Liver (tissue), 9 donors: ENCODE measurements around the gene FOXO1. TPM values are rescaled to one million over a fixed set of nuclear protein-coding genes. Genes with fewer than 3 reads are reported as not detected.

Experiments
- DNase-seq: peaks from one replicate; pipeline ENCODE4 v3.0.0-alpha.2; 2017; ENCODE audit warnings: low spot score
- H3K27ac ChIP-seq, 2 donors: one replicate each; pipeline ENCODE4 v1.7.0; 2013; ENCODE audit warnings: inconsistent platforms in 2 of 2, low read length in 2 of 2, control low read depth in 1 of 2, low read depth in 1 of 2, mild to moderate bottlenecking in 1 of 2
- H3K27me3 ChIP-seq, 4 donors: one replicate each; pipeline versions ENCODE4 v1.6.1 to v1.7.0; 2013; ENCODE audit warnings: low read length in 3 of 4, inconsistent platforms in 1 of 4, mild to moderate bottlenecking in 1 of 4, moderate library complexity in 1 of 4; ENCODE audit not compliant: control insufficient read depth in 4 of 4, insufficient read depth in 4 of 4
- H3K36me3 ChIP-seq, 4 donors: one replicate each; pipeline versions ENCODE4 v1.6.1 to v1.7.0; 2013; ENCODE audit warnings: low read length in 3 of 4, mild to moderate bottlenecking in 3 of 4, low read depth in 1 of 4, moderate library complexity in 1 of 4; ENCODE audit not compliant: control insufficient read depth in 4 of 4, insufficient read depth in 3 of 4
- H3K4me1 ChIP-seq, 4 donors: one replicate each; pipeline versions ENCODE4 v1.6.1 to v1.7.0; 2013; ENCODE audit warnings: low read length in 3 of 4, mild to moderate bottlenecking in 3 of 4, moderate library complexity in 1 of 4; ENCODE audit not compliant: control insufficient read depth in 4 of 4, insufficient read depth in 4 of 4
- H3K4me3 ChIP-seq, 3 donors: one replicate each; pipeline versions ENCODE4 v1.6.1 to v1.7.0; 2013; ENCODE audit warnings: low read length in 3 of 3, control low read depth in 1 of 3, low read depth in 1 of 3, mild to moderate bottlenecking in 1 of 3
- H3K9ac ChIP-seq, 2 donors: one replicate each; pipeline ENCODE4 v1.7.0; 2013; ENCODE audit warnings: low read length in 2 of 2, mild to moderate bottlenecking in 2 of 2, moderate library complexity in 2 of 2, control low read depth in 1 of 2, low read depth in 1 of 2
- H3K9me3 ChIP-seq, 4 donors: one replicate each; pipeline versions ENCODE4 v1.6.1 to v1.7.0; 2013; ENCODE audit warnings: low read length in 3 of 4; ENCODE audit not compliant: control insufficient read depth in 4 of 4
- ATF3 ChIP-seq: IDR thresholded peaks from 2 replicates; pipeline ENCODE4 v1.6.1; 2016; ENCODE audit warnings: antibody characterized with exemption
- CTCF ChIP-seq: fragments of 150-350 bp; IDR thresholded peaks from 2 replicates; pipeline ENCODE4 v1.5.1; 2017; ENCODE audit warnings: improper control_type of control experiment, low read depth, low read length; ENCODE audit not compliant: missing input control
- EGR1 ChIP-seq, 2 donors: IDR thresholded peaks; 2 replicates each; pipeline ENCODE4 v1.6.1; 2016 to 2018; ENCODE audit warnings: antibody characterized with exemption in 2 of 2, low read depth in 2 of 2
- FOXA1 ChIP-seq: IDR thresholded peaks from 2 replicates; pipeline ENCODE4 v1.6.1; 2016; ENCODE audit warnings: antibody characterized with exemption
- FOXA2 ChIP-seq: IDR thresholded peaks from 2 replicates; pipeline ENCODE4 v1.6.1; 2016; ENCODE audit warnings: antibody characterized with exemption
- GABPA ChIP-seq, 2 donors: IDR thresholded peaks in 1 of 2; conservative IDR thresholded peaks in 1 of 2; 2 replicates each; pipeline ENCODE4 v1.6.1; 2016; ENCODE audit warnings: antibody characterized with exemption in 2 of 2, mild to moderate bottlenecking in 1 of 2, moderate library complexity in 1 of 2
- HNF4A ChIP-seq, 2 donors: conservative IDR thresholded peaks; 2 replicates each; pipeline ENCODE4 v1.6.1; 2016; ENCODE audit warnings: antibody characterized with exemption in 2 of 2, mild to moderate bottlenecking in 2 of 2
- HNF4G ChIP-seq: IDR thresholded peaks from 2 replicates; pipeline ENCODE4 v1.6.1; 2016; ENCODE audit warnings: antibody characterized with exemption
- JUND ChIP-seq, 2 donors: IDR thresholded peaks; 2 replicates each; pipeline ENCODE4 v1.6.1; 2016; ENCODE audit warnings: antibody characterized with exemption in 2 of 2
- MAX ChIP-seq: IDR thresholded peaks from 2 replicates; pipeline ENCODE4 v1.6.1; 2016; ENCODE audit warnings: antibody characterized with exemption
- NR2F2 ChIP-seq: IDR thresholded peaks from 2 replicates; pipeline ENCODE4 v1.6.1; 2016; ENCODE audit warnings: antibody characterized with exemption
- RAD21 ChIP-seq, 2 donors: IDR thresholded peaks; 2 replicates each; pipeline ENCODE4 v1.6.1; 2016; ENCODE audit warnings: antibody characterized with exemption in 2 of 2, mild to moderate bottlenecking in 2 of 2
- REST ChIP-seq: IDR thresholded peaks from 2 replicates; pipeline ENCODE4 v1.6.1; 2016; ENCODE audit warnings: antibody characterized with exemption, mild to moderate bottlenecking
- RXRA ChIP-seq, 2 donors: IDR thresholded peaks; 2 replicates each; pipeline ENCODE4 v1.6.1; 2017 to 2018; ENCODE audit warnings: antibody characterized with exemption in 2 of 2, mild to moderate bottlenecking in 1 of 2
- SP1 ChIP-seq: IDR thresholded peaks from 2 replicates; pipeline ENCODE4 v1.6.1; 2018; ENCODE audit warnings: antibody characterized with exemption, mild to moderate bottlenecking
- TAF1 ChIP-seq: conservative IDR thresholded peaks from 2 replicates; pipeline ENCODE4 v1.6.1; 2016; ENCODE audit warnings: antibody characterized with exemption, mild to moderate bottlenecking
- YY1 ChIP-seq: IDR thresholded peaks from 2 replicates; pipeline ENCODE4 v1.6.1; 2016; ENCODE audit warnings: antibody characterized with exemption, mild to moderate bottlenecking
- ZBTB33 ChIP-seq: IDR thresholded peaks from 2 replicates; pipeline ENCODE4 v1.6.1; 2016; ENCODE audit warnings: antibody characterized with exemption
- WGBS: extraction: QIAGEN DNeasy Blood & Tissue Kit; methylation state at CpG from one replicate; pipeline ENCODE4 v1.1.7; 2013; 5-methylcytosine and 5-hydroxymethylcytosine counted together
- polyA plus RNA-seq, 2 donors: library from polyadenylated mRNA; stranded (reverse) in 1 of 2; unstranded in 1 of 2; fragments of 200-250 nt in 1 of 2; fragments of >200 nt in 1 of 2; fragmentation: Nextera tagmentation in 1 of 2; extraction: Ambion mirVana in 1 of 2; gene quantifications; one replicate each; pipeline versions ENCODE4 v1.2.1 to v1.2.3, GENCODE V29; 2013 to 2015
- total RNA-seq, 2 donors: library from RNA; depleted of rRNA; stranded (reverse); fragments of >200 nt; gene quantifications; one replicate each; pipeline ENCODE4 v1.2.3, GENCODE V29; 2014
- donor health status: healthy.
- donor health status: healthy.
- donor health status: healthy.
- donor health status: healthy.
- donor health status: healthy.

The FOXO1 gene
- total and polyA plus RNA-seq, 4 donors, result 5.4 to 23.6 (median 8.6) TPM

- no peak for TF ChIP-seq REST
- TF ChIP-seq GABPA (IDR thresholded peaks at IDR 0.05 in 1 of 2, conservative IDR thresholded peaks at IDR 0.05 in 1 of 2), result no peak
- TF ChIP-seq FOXA1, result no peak
Observed at GRCh38 chr13:40571338-40571963, 95.0 kb downstream of the FOXO1 start (continued).

GRCh38 chr13:40570930-40571329 lies 95.5 kb downstream of the FOXO1 start:
- Histone ChIP-seq H3K27ac (no peak overlapping the region), H3K9me3 (no peaks in the 10 kb centered on the region), H3K27me3 (no peaks in the 10 kb centered on the region), H3K4me3 (no peak overlapping the region), H3K36me3 (no peaks in the 10 kb centered on the region), H3K9ac (no peak overlapping the region), H3K4me1 (peaks cover 10 to 25% (median 17%) of the 10 kb centered on the region in 4 donors)
- DNase-seq, result no peak
- WGBS, result 95% methylated on average over 4 of the region's 4 CpGs
- TF ChIP-seq TAF1, result no peak
- TF ChIP-seq MAX, result no peak
- no peak for TF ChIP-seq CTCF
- no peak for TF ChIP-seq FOXA2
- TF ChIP-seq EGR1 (IDR thresholded peaks at IDR 0.05; ENCODE audit: low read depth in 2 of 2), result no peak
- TF ChIP-seq HNF4A (conservative IDR thresholded peaks at IDR 0.05), result no peak
- no peak for TF ChIP-seq JUND (IDR thresholded peaks at IDR 0.05)
- TF ChIP-seq GABPA (IDR thresholded peaks at IDR 0.05 in 1 of 2, conservative IDR thresholded peaks at IDR 0.05 in 1 of 2), result no peak
- no peak for TF ChIP-seq RAD21 (IDR thresholded peaks at IDR 0.05)
- no peak for TF ChIP-seq HNF4G
- TF ChIP-seq SP1, result no peak
- no peak for TF ChIP-seq FOXA1
- TF ChIP-seq RXRA (IDR thresholded peaks at IDR 0.05), result no peak
- TF ChIP-seq ATF3, result no peak
- no peak for TF ChIP-seq YY1

- Histone ChIP-seq H3K4me3 (no peak overlapping the region), H3K9ac (no peak overlapping the region), H3K27ac (peak overlapping the region; percentile 41 to 53), H3K4me1 (peaks cover 20 to 44% (median 29%) of the 10 kb centered on the region in 4 donors), H3K36me3 (no peaks in the 10 kb centered on the region), H3K27me3 (no peaks in the 10 kb centered on the region), H3K9me3 (no peaks in the 10 kb centered on the region)
- 52% methylated on average over 3 of the region's 3 CpGs for WGBS
- no peak for DNase-seq
- TF ChIP-seq RAD21 (IDR thresholded peaks at IDR 0.05), result no peak
- TF ChIP-seq YY1, result no peak
- no peak for TF ChIP-seq EGR1 (IDR thresholded peaks at IDR 0.05; ENCODE audit: low read depth in 2 of 2)
- no peak for TF ChIP-seq FOXA2
- TF ChIP-seq SP1, result no peak
- TF ChIP-seq NR2F2, result no peak
- no peak for TF ChIP-seq ZBTB33
- no peak for TF ChIP-seq REST
- no peak for TF ChIP-seq HNF4A (conservative IDR thresholded peaks at IDR 0.05)
- TF ChIP-seq GABPA (IDR thresholded peaks at IDR 0.05 in 1 of 2, conservative IDR thresholded peaks at IDR 0.05 in 1 of 2), result no peak
- no peak for TF ChIP-seq HNF4G
- no peak for TF ChIP-seq TAF1
Observed at GRCh38 chr13:40569024-40569350, 97.5 kb downstream of the FOXO1 start.
